Gastroesophageal sphincter (tissue), 4 donors: Measurements from ENCODE around the gene TMEM163. TPM values are rescaled to one million over a fixed set of nuclear protein-coding genes. Genes with fewer than 3 reads are reported as not detected.
A peak's percentile ranks its signal among the peaks of the same experiment; 100 is the strongest.

ENCODE experiments used
- ATAC-seq: fragments of 150-250 bp; one replicate; pipeline ENCODE4 v1.9.1; 2016; ENCODE audit warnings: mild to moderate bottlenecking, moderate library complexity
- H3K27ac ChIP-seq, 4 donors: fragments of 200-600 bp; sonication (generic) in 3 of 4; 1 replicate in 3 of 4; 2 replicates in 1 of 4; pipeline ENCODE4 v1.5.1; 2016 to 2019
- H3K27me3 ChIP-seq: fragments of 200-600 bp; sonication (generic); one replicate; pipeline ENCODE4 v1.5.1; 2019
- H3K36me3 ChIP-seq, 2 donors: fragments of 200-600 bp; sonication (generic); one replicate each; pipeline ENCODE4 v1.5.1; 2019; ENCODE audit warnings: control low read depth in 1 of 2
- H3K4me1 ChIP-seq, 3 donors: fragments of 200-600 bp; sonication (generic); 1 replicate in 2 of 3; 2 replicates in 1 of 3; pipeline ENCODE4 v1.5.1; 2016 to 2019; ENCODE audit warnings: control low read depth in 2 of 3
- H3K4me3 ChIP-seq, 2 donors: fragments of 200-600 bp; sonication (generic); one replicate each; pipeline ENCODE4 v1.5.1; 2019; ENCODE audit warnings: mild to moderate bottlenecking in 1 of 2, moderate library complexity in 1 of 2
- H3K9me3 ChIP-seq, 3 donors: fragments of 200-600 bp; sonication (generic); one replicate each; pipeline ENCODE4 v1.5.1; 2017 to 2019; ENCODE audit warnings: control low read depth in 2 of 3
- EP300 ChIP-seq: sonication (generic); formaldehyde crosslinking; IDR thresholded peaks from one replicate; pipeline ENCODE4 v1.6.1; 2017; ENCODE audit warnings: antibody characterized with exemption, mild to moderate bottlenecking
- POLR2A ChIP-seq, 2 donors: fragments of 450-650 bp; IDR thresholded peaks; one replicate each; pipeline ENCODE4 v1.6.1; 2017; ENCODE audit warnings: antibody characterized with exemption in 2 of 2, mild to moderate bottlenecking in 2 of 2, moderate library complexity in 1 of 2
- POLR2AphosphoS5 ChIP-seq: sonication (generic); formaldehyde crosslinking; IDR thresholded peaks from one replicate; pipeline ENCODE4 v1.6.1; 2017; ENCODE audit warnings: antibody characterized with exemption
- whole genome bisulfite sequencing, 2 donors: methylation state at CpG; one replicate each; pipeline ENCODE4 v1.1.5; 2018; ENCODE audit warnings: low coverage in 1 of 2; 5-methylcytosine and 5-hydroxymethylcytosine counted together
- total RNA-seq, 4 donors: library from RNA; depleted of rRNA; stranded (reverse); fragments of >200 nt; gene quantifications; one replicate each; pipeline ENCODE4 v1.1.0, GENCODE V29; 2016
- TF ChIP-seq, protein P1 (sequence below), 4 experiments: fragments of 200-600 bp in 2 of 4; fragments of 450-650 bp in 2 of 4; sonication (generic) in 1 of 4; IDR thresholded peaks; one replicate each; pipeline ENCODE4 v1.5.1; 2017 to 2019; ENCODE audit warnings: antibody characterized with exemption in 4 of 4, mild to moderate bottlenecking in 2 of 4, moderate library complexity in 2 of 4

TMEM163 gene
- total RNA-seq, 4 donors from 2014 or later: 0.27 to 2.5 (median 0.60) TPM

DNA sequence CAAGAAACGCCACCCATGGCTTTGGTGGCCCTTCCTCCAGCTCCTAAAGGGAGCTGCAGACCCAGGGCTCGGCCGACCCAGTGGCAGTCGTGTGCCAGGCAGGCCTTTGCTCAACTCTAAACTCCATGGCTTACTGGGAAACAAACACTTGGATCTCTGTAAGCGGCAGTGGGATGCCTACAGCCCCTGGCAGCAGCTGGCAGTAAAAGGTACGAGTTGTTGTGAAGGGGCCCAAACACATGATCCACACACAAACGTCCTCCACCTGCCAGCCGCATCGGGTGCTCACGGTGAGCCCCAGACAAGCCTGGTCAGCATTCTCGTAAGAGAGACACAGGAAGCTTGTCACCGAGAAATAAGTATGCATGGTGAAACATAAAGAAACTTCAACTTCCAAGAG lies 250.0 kb downstream of the TMEM163 start:
- Histone ChIP-seq H3K27ac (no peak overlapping the region), H3K4me1 (no peaks in the 10 kb centered on the region), H3K27me3 (no peaks in the 10 kb centered on the region), H3K9me3 (peaks cover 0 to 24% (median 0%) of the 10 kb centered on the region in 3 donors), H3K36me3 (no peaks in the 10 kb centered on the region), H3K4me3 (no peak overlapping the region)
- WGBS, 2 donors: 100% methylated on average over 1 of the region's 12 CpGs; no CpG with 5 or more reads in 1 of the 2 donors
- TF ChIP-seq, protein P1, sequence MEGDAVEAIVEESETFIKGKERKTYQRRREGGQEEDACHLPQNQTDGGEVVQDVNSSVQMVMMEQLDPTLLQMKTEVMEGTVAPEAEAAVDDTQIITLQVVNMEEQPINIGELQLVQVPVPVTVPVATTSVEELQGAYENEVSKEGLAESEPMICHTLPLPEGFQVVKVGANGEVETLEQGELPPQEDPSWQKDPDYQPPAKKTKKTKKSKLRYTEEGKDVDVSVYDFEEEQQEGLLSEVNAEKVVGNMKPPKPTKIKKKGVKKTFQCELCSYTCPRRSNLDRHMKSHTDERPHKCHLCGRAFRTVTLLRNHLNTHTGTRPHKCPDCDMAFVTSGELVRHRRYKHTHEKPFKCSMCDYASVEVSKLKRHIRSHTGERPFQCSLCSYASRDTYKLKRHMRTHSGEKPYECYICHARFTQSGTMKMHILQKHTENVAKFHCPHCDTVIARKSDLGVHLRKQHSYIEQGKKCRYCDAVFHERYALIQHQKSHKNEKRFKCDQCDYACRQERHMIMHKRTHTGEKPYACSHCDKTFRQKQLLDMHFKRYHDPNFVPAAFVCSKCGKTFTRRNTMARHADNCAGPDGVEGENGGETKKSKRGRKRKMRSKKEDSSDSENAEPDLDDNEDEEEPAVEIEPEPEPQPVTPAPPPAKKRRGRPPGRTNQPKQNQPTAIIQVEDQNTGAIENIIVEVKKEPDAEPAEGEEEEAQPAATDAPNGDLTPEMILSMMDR (IDR thresholded peaks at IDR 0.05): no peak
- TF ChIP-seq POLR2AphosphoS5 (no peak), POLR2A (IDR thresholded peaks at IDR 0.05) (no peak), EP300 (no peak)
- no peak for ATAC-seq

DNA sequence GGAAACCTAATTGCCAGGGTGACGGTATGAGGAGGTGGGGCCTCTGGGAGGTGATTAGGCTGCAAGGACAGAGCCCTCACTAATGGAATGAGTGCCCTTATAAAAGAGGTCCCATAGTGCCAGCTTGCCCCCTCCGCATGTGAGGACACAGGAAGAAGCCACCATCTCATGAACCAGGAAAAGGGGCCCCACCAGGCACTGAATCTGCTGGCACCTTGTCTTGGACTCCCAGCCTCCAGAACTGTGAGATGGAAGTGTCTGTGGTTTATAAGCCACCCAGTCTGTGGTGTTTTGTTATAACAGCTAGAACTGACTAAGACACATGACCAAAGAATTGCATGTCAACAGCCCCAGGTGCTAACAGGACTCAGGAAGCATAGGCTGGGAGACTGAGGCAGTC lies 250.6 kb downstream of the TMEM163 start:
- Histone ChIP-seq H3K36me3 (no peaks in the 10 kb centered on the region), H3K4me3 (no peak overlapping the region), H3K27ac (no peak overlapping the region), H3K9me3 (peaks cover 0 to 18% (median 0%) of the 10 kb centered on the region in 3 donors), H3K27me3 (no peaks in the 10 kb centered on the region), H3K4me1 (no peaks in the 10 kb centered on the region)
- WGBS, 2 donors: 67% methylated on average over 1 of the region's 2 CpGs; no CpG with 5 or more reads in 1 of the 2 donors
- TF ChIP-seq POLR2A (IDR thresholded peaks at IDR 0.05) (no peak), POLR2AphosphoS5 (no peak), EP300 (no peak)
- TF ChIP-seq, protein P1 (IDR thresholded peaks at IDR 0.05): no peak
- no peak for ATAC-seq

DNA sequence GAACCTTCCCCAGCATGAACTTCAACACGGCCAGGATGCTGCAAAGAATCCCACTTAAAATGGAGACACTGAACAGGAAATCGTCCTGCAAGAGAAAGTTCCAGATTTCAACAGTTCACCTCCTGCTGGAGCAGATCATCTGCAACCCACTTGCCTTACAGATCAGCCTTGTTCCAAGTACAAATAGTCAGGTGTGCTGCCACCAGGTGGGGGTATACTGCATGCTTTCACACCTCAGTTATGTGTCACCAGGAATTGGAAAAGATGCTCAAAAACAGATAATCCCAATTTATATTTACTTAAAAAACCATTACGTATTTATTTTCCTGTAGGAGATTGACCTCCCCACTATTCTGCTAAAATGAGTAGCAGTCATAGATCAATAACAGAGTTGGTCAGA lies 252.7 kb downstream of the TMEM163 start:
- TF ChIP-seq EP300: no peak
- TF ChIP-seq, protein P1 (IDR thresholded peaks at IDR 0.05): peak in 1 of 4 experiments; percentile 9
- Histone ChIP-seq H3K9me3 (no peaks in the 10 kb centered on the region), H3K27me3 (no peaks in the 10 kb centered on the region), H3K27ac (no peak overlapping the region), H3K4me1 (no peaks in the 10 kb centered on the region), H3K36me3 (no peaks in the 10 kb centered on the region), H3K4me3 (no peak overlapping the region)
- WGBS, 2 donors: 87 to 90% methylated on average over 1 of the region's 3 CpGs
- no peak for ATAC-seq

DNA sequence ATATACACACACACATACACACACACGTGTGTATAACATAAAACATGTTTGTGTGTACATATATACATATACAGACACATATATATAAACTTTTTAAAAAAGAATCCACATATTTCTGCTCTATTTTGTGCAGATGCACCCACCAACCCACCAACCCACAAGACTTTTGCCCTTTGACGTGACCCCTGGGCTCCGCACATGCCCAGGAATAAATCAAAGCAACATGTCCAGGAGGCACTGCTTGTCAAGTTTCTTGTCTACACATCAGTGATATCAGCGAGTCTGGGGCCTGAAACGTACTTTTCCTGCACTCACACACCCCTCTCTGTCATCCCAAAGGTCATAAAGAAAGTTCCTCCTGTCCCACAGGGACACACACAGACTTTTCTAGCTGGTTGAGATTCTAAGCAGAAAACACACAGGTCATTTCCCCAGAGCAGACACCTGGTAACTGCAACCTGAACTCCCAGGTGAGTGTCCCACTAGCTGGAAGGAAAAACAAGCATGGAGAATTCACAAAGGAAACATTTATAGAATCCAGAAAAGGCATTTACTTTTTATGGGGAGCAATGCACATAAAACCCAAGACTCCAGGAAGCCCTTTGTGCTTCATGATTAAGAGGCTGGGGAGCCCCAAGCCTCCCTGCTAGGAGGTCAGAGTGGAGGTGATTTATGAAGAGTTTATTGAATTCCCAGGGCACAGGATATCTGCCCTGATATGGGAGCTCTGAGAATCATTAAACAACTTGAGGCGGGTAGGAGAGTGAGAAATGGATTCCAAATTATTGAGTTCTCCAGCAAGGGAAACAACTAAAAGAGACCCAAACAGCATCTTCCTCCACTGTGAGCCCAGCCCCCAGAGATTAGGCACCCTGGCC lies 253.3 kb downstream of the TMEM163 start:
- ATAC-seq: no peak
- TF ChIP-seq POLR2A (IDR thresholded peaks at IDR 0.05) (no peak), EP300 (no peak), POLR2AphosphoS5 (no peak)
- TF ChIP-seq, protein P1 (IDR thresholded peaks at IDR 0.05): no peak
- whole genome bisulfite sequencing, 2 donors: 40 to 74% methylated on average over 1 to 6 of the region's 6 CpGs
- H3K9me3 ChIP-seq: no peaks in the 10 kb centered on the region
- H3K4me1 ChIP-seq: no peaks in the 10 kb centered on the region
- H3K4me3 ChIP-seq: no peak overlapping the region
- no peaks in the 10 kb centered on the region for H3K36me3 ChIP-seq
- H3K27ac ChIP-seq: no peak overlapping the region
- no peaks in the 10 kb centered on the region for H3K27me3 ChIP-seq

DNA sequence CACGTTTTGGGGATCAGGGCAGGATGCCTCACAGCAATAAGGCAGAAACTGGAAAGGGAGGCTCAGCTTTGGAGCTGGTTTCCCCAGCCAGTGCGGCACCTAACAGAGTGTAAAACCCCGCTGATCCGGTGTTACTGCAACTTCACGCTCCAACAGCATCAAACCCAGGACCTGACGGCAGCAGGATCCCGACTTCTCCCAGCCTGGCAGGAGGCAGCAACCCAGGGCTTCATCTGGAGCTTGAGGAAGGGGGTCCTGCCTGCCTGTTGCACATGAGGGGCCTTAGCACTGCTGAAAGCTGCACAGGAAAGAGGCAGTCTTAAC lies 255.1 kb downstream of the TMEM163 start:
- H3K36me3 ChIP-seq: no peaks in the 10 kb centered on the region
- no peaks in the 10 kb centered on the region for H3K4me1 ChIP-seq
- ATAC-seq: no peak
- 100% methylated on average over 1 of the region's 7 CpGs; no CpG with 5 or more reads in 1 of the 2 donors for whole genome bisulfite sequencing, 2 donors
- H3K9me3 ChIP-seq: no peaks in the 10 kb centered on the region
- H3K27ac ChIP-seq: no peak overlapping the region
- TF ChIP-seq, protein P1 (IDR thresholded peaks at IDR 0.05): no peak
- TF ChIP-seq POLR2A (IDR thresholded peaks at IDR 0.05) (no peak), POLR2AphosphoS5 (no peak), EP300 (no peak)
- H3K27me3 ChIP-seq: no peaks in the 10 kb centered on the region
- no peak overlapping the region for H3K4me3 ChIP-seq
